Endothelial cell of umbilical vein (primary cell): ENCODE results near the gene LCN12. TPM values are rescaled to one million over a fixed set of nuclear protein-coding genes. Genes with fewer than 3 reads are reported as not detected.

ENCODE experiments used
- BruUV-seq: library from RNA; stranded (reverse); fragments of 400-500 nt; replicated peaks from 2 replicates; lab custom pipeline; 2021; lab: Mats Ljungman, UMichigan
- CTCF ChIA-PET: fragments of 300-600, 350-600 bp; sonication (Branson Sonifier 250); formaldehyde crosslinking; loops from one replicate; lab custom pipeline; 2021; ENCODE audit warnings: antibody characterized with exemption, inconsistent platforms; lab: Charles Lee
- POLR2A ChIA-PET: fragments of 300-600, 350-600 bp; sonication (Branson Sonifier 250); formaldehyde crosslinking; loops from one replicate; lab custom pipeline; 2021; ENCODE audit warnings: antibody characterized with exemption, inconsistent platforms; lab: Charles Lee
- DNase-seq: peaks from one replicate; pipeline ENCODE4 v3.0.0-alpha.2; 2011; ENCODE audit warnings: low read depth, low spot score
- FAIRE-seq: peaks from 2 replicates; lab custom pipeline; 2011; peaks lifted over from hg19 to GRCh38; lab: Jason Lieb, UNC
- H2AFZ ChIP-seq: 2 replicates; pipeline ENCODE4 v1.6.0; 2012; ENCODE audit warnings: low read depth, low read length, control low read depth, inconsistent platforms
- H3K27ac ChIP-seq: 2 replicates; pipeline ENCODE4 v1.5.1; 2011; ENCODE audit warnings: low read depth, mild to moderate bottlenecking, control low read depth, low read length, moderate library complexity; ENCODE audit not compliant: insufficient read depth
- H3K27me3 ChIP-seq, 2 experiments: 2 replicates each; pipeline versions ENCODE4 v1.6.0 to v1.6.1; 2011; ENCODE audit warnings: low read length in 2 of 2, mixed read lengths in 1 of 2; ENCODE audit not compliant: control insufficient read depth in 2 of 2, insufficient read depth in 2 of 2
- H3K36me3 ChIP-seq, 2 experiments: 2 replicates in 1 of 2; 3 replicates in 1 of 2; pipeline ENCODE4 v1.5.1; 2011; ENCODE audit warnings: low read length in 2 of 2, mild to moderate bottlenecking in 1 of 2, moderate library complexity in 1 of 2; ENCODE audit not compliant: control insufficient read depth in 2 of 2, insufficient read depth in 2 of 2; ENCODE audit errors: extremely low read depth in 1 of 2
- H3K4me1 ChIP-seq: 3 replicates; pipeline ENCODE4 v1.5.1; 2011; ENCODE audit warnings: mild to moderate bottlenecking, low read length; ENCODE audit not compliant: control insufficient read depth, insufficient read depth; ENCODE audit errors: extremely low read depth
- H3K4me2 ChIP-seq: 2 replicates; pipeline ENCODE4 v1.6.1; 2011; ENCODE audit warnings: low read length, control low read depth, mixed read lengths; ENCODE audit not compliant: insufficient read depth
- H3K4me3 ChIP-seq, 3 experiments: fragments of 200-600 bp in 1 of 3; sonication (generic), shearing (Covaris generic) in 1 of 3; replicated peaks in 1 of 3; 2 replicates each; pipeline ENCODE4 v1.5.1; 2011 to 2016; ENCODE audit warnings: control low read depth in 3 of 3, low read length in 3 of 3, mild to moderate bottlenecking in 2 of 3, inconsistent platforms in 1 of 3, low read depth in 1 of 3, moderate library complexity in 1 of 3; ENCODE audit not compliant: insufficient read depth in 1 of 3
- H3K79me2 ChIP-seq: 2 replicates; pipeline ENCODE4 v1.6.0; 2012; ENCODE audit warnings: low read length, inconsistent platforms; ENCODE audit not compliant: control insufficient read depth, insufficient read depth
- H3K9ac ChIP-seq: replicated peaks from 2 replicates; pipeline ENCODE3; 2011; ENCODE audit warnings: low read length, control low read depth; ENCODE audit not compliant: insufficient read depth; ENCODE audit errors: extremely low read depth
- H3K9me1 ChIP-seq: replicated peaks from 3 replicates; pipeline ENCODE4 v1.6.0; 2011; ENCODE audit warnings: mild to moderate bottlenecking, low read length; ENCODE audit not compliant: control insufficient read depth, insufficient read depth; ENCODE audit errors: extremely low read depth
- H3K9me3 ChIP-seq: replicated peaks from 2 replicates; pipeline ENCODE4 v1.5.1; 2012; ENCODE audit warnings: low read length, inconsistent platforms; ENCODE audit not compliant: control insufficient read depth, insufficient read depth
- H4K20me1 ChIP-seq: replicated peaks from 2 replicates; pipeline ENCODE3; 2011; ENCODE audit warnings: mild to moderate bottlenecking, low read length; ENCODE audit not compliant: control insufficient read depth, insufficient read depth; ENCODE audit errors: extremely low read depth
- EZH2 ChIP-seq: IDR thresholded peaks from 2 replicates; pipeline ENCODE4 v1.6.1; 2012; ENCODE audit warnings: borderline replicate concordance, low read depth, mild to moderate bottlenecking, moderate library complexity, low read length, inconsistent platforms; ENCODE audit not compliant: severe bottlenecking
- FOS ChIP-seq: IDR thresholded peaks from 2 replicates; pipeline ENCODE4 v1.6.1; 2011; ENCODE audit warnings: mild to moderate bottlenecking, low read length, moderate library complexity, borderline replicate concordance; ENCODE audit not compliant: insufficient read depth
- GATA2 ChIP-seq: IDR thresholded peaks from 2 replicates; pipeline ENCODE4 v1.7.0; 2011; ENCODE audit warnings: low read depth, mild to moderate bottlenecking, moderate library complexity, mixed read lengths, low read length; ENCODE audit not compliant: insufficient read length, insufficient read depth
- JUN ChIP-seq: IDR thresholded peaks from 2 replicates; pipeline ENCODE4 v1.6.1; 2011; ENCODE audit warnings: borderline replicate concordance, low read depth; ENCODE audit not compliant: insufficient read length, insufficient read depth
- MYC ChIP-seq: IDR thresholded peaks from one replicate; pipeline ENCODE4 v1.6.1; 2011; ENCODE audit warnings: mild to moderate bottlenecking, low read depth, low read length
- POLR2A ChIP-seq: IDR thresholded peaks from 2 replicates; pipeline ENCODE4 v1.6.1; 2012; ENCODE audit warnings: low read depth, mild to moderate bottlenecking, control low read depth, low read length
- POLR2AphosphoS5 ChIP-seq: IDR thresholded peaks from 2 replicates; pipeline ENCODE4 v1.6.1; 2012; ENCODE audit warnings: low read depth, mild to moderate bottlenecking, control low read depth, low read length, moderate library complexity; ENCODE audit not compliant: insufficient read depth
- dilution Hi-C: fragments of 300-500 bp; cut with MboI; formaldehyde crosslinking; loops from one replicate; pipeline ENCODE4 v1.15.0; 2019; ENCODE audit warnings: low sequenced_read_pairs; ENCODE audit not compliant: extremely low pct_ligation_motif_present
- intact Hi-C: fragments of 100-400 bp; cut with micrococcal nuclease; formaldehyde crosslinking; loops from one replicate; pipeline ENCODE4 v1.10.0; 2022
- polyA plus RNA-seq, 4 experiments: library from polyadenylated mRNA; depleted of rRNA in 3 of 4; stranded (reverse) in 3 of 4; unstranded in 1 of 4; fragments of >200 nt; gene quantifications; 2 replicates each; pipeline versions ENCODE4 v1.2.1 to v1.2.3, GENCODE V29; 2011 to 2012; ENCODE audit warnings: missing spikeins in 1 of 4
- total RNA-seq: library from RNA; stranded (reverse); gene quantifications from 2 replicates; pipeline ENCODE4 v1.2.3, GENCODE V29; 2021
- TF ChIP-seq, protein P1 (sequence below), 2 donors: IDR thresholded peaks; 1 replicate in 1 of 2; 2 replicates in 1 of 2; pipeline ENCODE4 v1.5.1; 2011; ENCODE audit warnings: low read length in 2 of 2, mild to moderate bottlenecking in 2 of 2, moderate library complexity in 2 of 2, control low read depth in 1 of 2, inconsistent platforms in 1 of 2, low read depth in 1 of 2; ENCODE audit not compliant: insufficient read depth in 1 of 2; ENCODE audit errors: extremely low read depth in 1 of 2
- TF ChIP-seq, protein P2 (sequence below): IDR thresholded peaks from 2 replicates; pipeline ENCODE4 v1.6.1; 2011; ENCODE audit not compliant: insufficient read depth, insufficient read length

LCN12 gene
- total and polyA plus RNA-seq, 2 donors (not counting 3 experiments of a cell fraction or from before 2014, with no cell fraction given) = 0.35 to 0.52 TPM

DNA sequence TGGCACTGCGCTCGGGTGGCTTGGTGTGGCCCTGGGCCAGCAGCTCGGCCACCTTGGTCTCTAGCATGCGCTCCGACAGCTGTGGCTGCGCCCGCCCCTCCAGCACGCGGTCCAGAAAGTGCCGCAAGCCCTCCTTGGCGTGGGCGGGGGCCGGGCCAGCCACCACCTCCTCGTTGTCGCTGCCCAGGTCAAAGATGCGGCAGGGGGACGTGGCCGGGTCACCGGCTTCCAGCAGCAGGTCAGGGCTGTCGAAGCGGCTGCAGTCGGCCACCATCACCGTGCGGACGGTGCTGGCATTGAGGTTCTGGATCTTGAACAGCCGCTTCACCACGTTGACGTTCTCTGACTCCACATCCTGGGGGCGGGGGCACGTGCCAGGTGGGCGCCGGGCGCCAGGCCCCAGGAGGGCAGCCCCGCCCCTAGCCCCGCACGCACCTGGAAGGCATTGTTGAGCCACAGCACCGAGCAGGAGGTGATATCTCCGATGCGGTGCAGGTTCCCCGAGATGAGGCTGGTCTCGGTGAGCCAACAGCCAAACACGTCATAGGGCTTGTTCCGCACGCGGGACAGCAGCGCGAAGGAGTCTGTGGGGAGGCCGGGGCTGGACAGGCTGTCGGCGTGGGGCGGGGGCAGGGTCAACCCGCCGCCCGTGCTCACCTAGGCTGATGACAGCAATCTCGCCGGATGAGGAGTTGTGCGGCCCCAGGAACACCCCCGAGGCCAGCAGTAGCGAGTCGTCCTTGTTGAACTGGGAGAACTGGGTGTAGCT, 9.8 kb upstream of the LCN12 start:
- Histone ChIP-seq H3K9ac (no peak overlapping the region), H3K27me3 (no peaks in the 10 kb centered on the region), H3K4me3 (no peak overlapping the region), H3K9me3 (no peaks in the 10 kb centered on the region), H4K20me1 (no peaks in the 10 kb centered on the region), H3K27ac (no peak overlapping the region), H3K79me2 (peaks cover 26% of the 10 kb centered on the region), H3K4me1 (no peaks in the 10 kb centered on the region), H3K4me2 (no peak overlapping the region), H3K36me3 (peaks cover 2 to 30% of the 10 kb centered on the region in 2 experiments), H2AFZ (no peak overlapping the region), H3K9me1 (no peaks in the 10 kb centered on the region)
- ChIA-PET POLR2A (no interaction called here), CTCF (interaction anchor here (1.0 kb wide), 1 partner anchor 87 kb away, joined by 3 read pairs; no protein-coding TSS in a partner anchor)
- FAIRE-seq = no peak
- no peak for DNase-seq
- BruUV-seq = TSS peak; percentile 24
- TF ChIP-seq POLR2AphosphoS5 = no peak
- TF ChIP-seq, protein P1, sequence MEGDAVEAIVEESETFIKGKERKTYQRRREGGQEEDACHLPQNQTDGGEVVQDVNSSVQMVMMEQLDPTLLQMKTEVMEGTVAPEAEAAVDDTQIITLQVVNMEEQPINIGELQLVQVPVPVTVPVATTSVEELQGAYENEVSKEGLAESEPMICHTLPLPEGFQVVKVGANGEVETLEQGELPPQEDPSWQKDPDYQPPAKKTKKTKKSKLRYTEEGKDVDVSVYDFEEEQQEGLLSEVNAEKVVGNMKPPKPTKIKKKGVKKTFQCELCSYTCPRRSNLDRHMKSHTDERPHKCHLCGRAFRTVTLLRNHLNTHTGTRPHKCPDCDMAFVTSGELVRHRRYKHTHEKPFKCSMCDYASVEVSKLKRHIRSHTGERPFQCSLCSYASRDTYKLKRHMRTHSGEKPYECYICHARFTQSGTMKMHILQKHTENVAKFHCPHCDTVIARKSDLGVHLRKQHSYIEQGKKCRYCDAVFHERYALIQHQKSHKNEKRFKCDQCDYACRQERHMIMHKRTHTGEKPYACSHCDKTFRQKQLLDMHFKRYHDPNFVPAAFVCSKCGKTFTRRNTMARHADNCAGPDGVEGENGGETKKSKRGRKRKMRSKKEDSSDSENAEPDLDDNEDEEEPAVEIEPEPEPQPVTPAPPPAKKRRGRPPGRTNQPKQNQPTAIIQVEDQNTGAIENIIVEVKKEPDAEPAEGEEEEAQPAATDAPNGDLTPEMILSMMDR (IDR thresholded peaks at IDR 0.05; ENCODE audit: extremely low read depth in 1 of 2, insufficient read depth in 1 of 2, low read depth in 1 of 2, low read length in 2 of 2) = no peak
- TF ChIP-seq FOS = no peak
- TF ChIP-seq MYC = no peak
- TF ChIP-seq POLR2A = no peak
- TF ChIP-seq GATA2 = no peak
- TF ChIP-seq JUN = no peak
- TF ChIP-seq EZH2 = no peak
- TF ChIP-seq, protein P2, sequence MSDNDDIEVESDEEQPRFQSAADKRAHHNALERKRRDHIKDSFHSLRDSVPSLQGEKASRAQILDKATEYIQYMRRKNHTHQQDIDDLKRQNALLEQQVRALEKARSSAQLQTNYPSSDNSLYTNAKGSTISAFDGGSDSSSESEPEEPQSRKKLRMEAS = no peak
- intact Hi-C loops = loop anchor here (5.0 kb wide), 1 partner anchor 55 kb away; the partner anchor contains the start of gene TRAF2
- dilution Hi-C loops = loop anchor here (25.0 kb wide), 1 partner anchor 130 kb away; the partner anchor contains the start of gene RABL6
